GM19324 (cell line): Measurements from ENCODE around the gene FTH1.

Experiments used
- ATAC-seq: cut with Tn5 transposase; IDR thresholded peaks from one replicate; pipeline ENCODE4 v1.9.1; 2021; ENCODE audit warnings: mild to moderate bottlenecking, moderate library complexity; ENCODE audit not compliant: unreplicated experiment, low FRiP score

The FTH1 gene

GRCh38 chr11:61918938-61919704 is 48.3 kb downstream of the FTH1 start:
- ATAC-seq: no peak

- ATAC-seq: no peak
Measured at GRCh38 chr11:61918251-61918937, 49.0 kb downstream of the FTH1 start.

- no peak for ATAC-seq
Measured at GRCh38 chr11:61917334-61918109, 49.9 kb downstream of the FTH1 start, which contains the start of gene RAB3IL1. Gene RAB3IL1, minus strand, starts transcription at chr11:61917566. Its CDS starts 199 bp downstream, at chr11:61917367.

GRCh38 chr11:61916737-61917333 is 50.6 kb downstream of the FTH1 start:
- no peak for ATAC-seq

- ATAC-seq: no peak
Measured at GRCh38 chr11:61914471-61915171, 52.8 kb downstream of the FTH1 start.
